HEK293T (cell line): ENCODE results near the gene DOCK10.

Experiments
- CTCF ChIA-PET: fragments of 350-600 bp; formaldehyde crosslinking; extraction: SDS; loops from one replicate; lab custom pipeline; 2021; ENCODE audit warnings: antibody characterized with exemption, inconsistent platforms; lab: Yijun Ruan, JAX
- POLR2A ChIA-PET: fragments of 350-600 bp; formaldehyde crosslinking; extraction: SDS; loops from one replicate; lab custom pipeline; 2020; ENCODE audit warnings: antibody characterized with exemption, inconsistent platforms; lab: Yijun Ruan, JAX
- DNase-seq: peaks from one replicate; pipeline ENCODE4 v3.0.0; 2012; ENCODE audit warnings: mixed read lengths; ENCODE audit errors: extremely low spot score
- ARNT ChIP-seq: fragments of 450-650 bp; IDR thresholded peaks from 2 replicates; pipeline ENCODE4 v1.6.1; 2017; ENCODE audit warnings: mild to moderate bottlenecking
- BHLHE40 ChIP-seq: fragments of 450-650 bp; IDR thresholded peaks from 2 replicates; pipeline ENCODE4 v1.6.1; 2016; ENCODE audit warnings: mild to moderate bottlenecking, moderate library complexity, borderline replicate concordance
- CTBP1 ChIP-seq: fragments of 450-650 bp; IDR thresholded peaks from 2 replicates; pipeline ENCODE4 v1.6.1; 2016; ENCODE audit warnings: borderline replicate concordance
- ELF4 ChIP-seq: fragments of 450-650 bp; IDR thresholded peaks from 2 replicates; pipeline ENCODE4 v1.6.1; 2017; ENCODE audit warnings: antibody characterized with exemption
- FOXA1 ChIP-seq: fragments of 450-650 bp; IDR thresholded peaks from 2 replicates; pipeline ENCODE4 v1.6.1; 2016; ENCODE audit warnings: mild to moderate bottlenecking
- FOXK2 ChIP-seq: fragments of 450-650 bp; IDR thresholded peaks from 2 replicates; pipeline ENCODE4 v1.6.1; 2016; ENCODE audit warnings: mild to moderate bottlenecking
- FOXM1 ChIP-seq: fragments of 450-650 bp; IDR thresholded peaks from 2 replicates; pipeline ENCODE4 v1.6.1; 2017; ENCODE audit warnings: mild to moderate bottlenecking, borderline replicate concordance
- HDGF ChIP-seq: fragments of 450-650 bp; IDR thresholded peaks from 2 replicates; pipeline ENCODE4 v1.6.1; 2017; ENCODE audit warnings: antibody characterized with exemption, borderline replicate concordance
- L3MBTL2 ChIP-seq: fragments of 450-650 bp; conservative IDR thresholded peaks from 2 replicates; pipeline ENCODE4 v1.6.1; 2016; ENCODE audit warnings: mild to moderate bottlenecking
- LEF1 ChIP-seq: fragments of 450-650 bp; IDR thresholded peaks from 2 replicates; pipeline ENCODE4 v1.6.1; 2017; ENCODE audit warnings: mild to moderate bottlenecking, borderline replicate concordance
- NFRKB ChIP-seq: fragments of 450-650 bp; IDR thresholded peaks from 2 replicates; pipeline ENCODE4 v1.6.1; 2016; ENCODE audit warnings: mild to moderate bottlenecking, moderate library complexity
- SP1 ChIP-seq: fragments of 450-650 bp; IDR thresholded peaks from 2 replicates; pipeline ENCODE4 v1.6.1; 2017
- SUZ12 ChIP-seq: fragments of 450-650 bp; IDR thresholded peaks from 2 replicates; pipeline ENCODE4 v1.6.1; 2016; ENCODE audit warnings: mild to moderate bottlenecking
- TARDBP ChIP-seq: fragments of 450-650 bp; IDR thresholded peaks from 2 replicates; pipeline ENCODE4 v1.6.1; 2016
- ZNF384 ChIP-seq: fragments of 450-650 bp; IDR thresholded peaks from 2 replicates; pipeline ENCODE4 v1.6.1; 2016
- TF ChIP-seq, protein P1 (sequence below): fragments of 450-650 bp; IDR thresholded peaks from 2 replicates; pipeline ENCODE4 v1.6.1; 2016

DOCK10 gene

GRCh38 chr2:224772494-224772893 lies 269.8 kb downstream of the DOCK10 start:
- CTCF ChIA-PET, result no interaction called here

DNA sequence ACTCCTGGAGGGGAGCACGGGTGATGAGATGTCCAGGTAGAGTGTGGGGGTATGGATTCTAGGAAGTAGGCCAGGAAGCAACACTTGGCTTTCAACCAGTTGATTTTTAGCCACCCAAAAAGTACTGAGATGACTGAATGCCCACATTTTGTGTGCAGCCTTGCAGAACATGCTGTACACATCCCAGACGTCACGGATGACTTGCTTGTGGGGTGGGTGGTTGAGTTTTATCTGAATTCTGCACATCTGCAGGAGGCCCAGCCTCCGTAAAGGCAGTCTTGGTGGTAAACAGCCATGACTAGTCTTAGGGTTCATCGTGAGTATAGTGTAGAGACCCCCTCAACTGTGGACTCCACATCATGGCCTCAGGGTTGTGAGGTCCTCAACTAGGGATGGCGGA lies 272.8 kb downstream of the DOCK10 start:
- no peak for TF ChIP-seq L3MBTL2
- TF ChIP-seq LEF1, result no peak
- TF ChIP-seq FOXM1, result no peak
- TF ChIP-seq ARNT, result no peak
- TF ChIP-seq SP1, result no peak
- no peak for TF ChIP-seq NFRKB
- POLR2A ChIA-PET, result no interaction called here
- DNase-seq, result no peak
- CTCF ChIA-PET, result no interaction called here

More at GRCh38 chr2:224772494-224772893, 269.8 kb downstream of the DOCK10 start:
- no peak for TF ChIP-seq HDGF
- TF ChIP-seq, protein P1, sequence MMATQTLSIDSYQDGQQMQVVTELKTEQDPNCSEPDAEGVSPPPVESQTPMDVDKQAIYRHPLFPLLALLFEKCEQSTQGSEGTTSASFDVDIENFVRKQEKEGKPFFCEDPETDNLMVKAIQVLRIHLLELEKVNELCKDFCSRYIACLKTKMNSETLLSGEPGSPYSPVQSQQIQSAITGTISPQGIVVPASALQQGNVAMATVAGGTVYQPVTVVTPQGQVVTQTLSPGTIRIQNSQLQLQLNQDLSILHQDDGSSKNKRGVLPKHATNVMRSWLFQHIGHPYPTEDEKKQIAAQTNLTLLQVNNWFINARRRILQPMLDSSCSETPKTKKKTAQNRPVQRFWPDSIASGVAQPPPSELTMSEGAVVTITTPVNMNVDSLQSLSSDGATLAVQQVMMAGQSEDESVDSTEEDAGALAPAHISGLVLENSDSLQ, result no peak
- POLR2A ChIA-PET, result no interaction called here
- no peak for DNase-seq

DNA sequence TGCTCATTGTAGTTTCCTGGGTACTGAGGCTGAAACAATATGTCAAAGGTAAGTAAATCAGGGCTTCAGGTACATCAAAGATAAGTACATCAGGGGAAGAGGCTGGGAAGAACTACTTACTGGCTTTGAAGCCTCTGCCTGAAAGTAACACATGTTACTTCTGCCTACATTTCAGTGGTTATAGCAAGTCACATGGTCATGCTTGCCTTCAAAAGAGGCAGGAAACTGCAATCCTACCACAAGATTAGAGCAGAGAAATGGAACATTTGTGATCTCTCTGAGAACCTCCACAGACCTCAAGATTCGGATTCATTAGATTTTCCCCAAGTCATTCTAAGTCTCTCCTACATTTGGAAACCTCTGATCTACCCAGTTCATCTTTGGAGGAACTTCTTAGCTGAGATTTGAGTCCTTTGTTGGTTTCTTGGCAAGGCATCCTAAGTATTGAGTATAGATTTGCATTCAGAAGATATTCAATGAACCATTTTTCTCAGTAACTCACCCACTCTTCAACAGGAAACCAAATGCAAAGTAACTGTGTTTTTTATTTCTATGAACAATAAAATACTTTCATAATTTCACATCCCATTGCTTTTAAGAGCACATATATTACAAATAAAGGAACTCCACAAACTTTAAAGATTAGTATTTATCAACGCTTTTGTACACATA lies 277.6 kb downstream of the DOCK10 start:
- POLR2A ChIA-PET, result no interaction called here
- CTCF ChIA-PET, result no interaction called here
- no peak for TF ChIP-seq SP1
- TF ChIP-seq L3MBTL2, result no peak
- no peak for TF ChIP-seq FOXA1
- TF ChIP-seq FOXK2, result no peak
- TF ChIP-seq HDGF, result no peak
- TF ChIP-seq, protein P1, result no peak
- TF ChIP-seq TARDBP, result no peak
- no peak for TF ChIP-seq LEF1
- TF ChIP-seq SUZ12, result no peak
- TF ChIP-seq FOXM1, result no peak
- no peak for TF ChIP-seq ELF4
- no peak for TF ChIP-seq BHLHE40
- TF ChIP-seq CTBP1, result no peak
- no peak for TF ChIP-seq ARNT

DNA sequence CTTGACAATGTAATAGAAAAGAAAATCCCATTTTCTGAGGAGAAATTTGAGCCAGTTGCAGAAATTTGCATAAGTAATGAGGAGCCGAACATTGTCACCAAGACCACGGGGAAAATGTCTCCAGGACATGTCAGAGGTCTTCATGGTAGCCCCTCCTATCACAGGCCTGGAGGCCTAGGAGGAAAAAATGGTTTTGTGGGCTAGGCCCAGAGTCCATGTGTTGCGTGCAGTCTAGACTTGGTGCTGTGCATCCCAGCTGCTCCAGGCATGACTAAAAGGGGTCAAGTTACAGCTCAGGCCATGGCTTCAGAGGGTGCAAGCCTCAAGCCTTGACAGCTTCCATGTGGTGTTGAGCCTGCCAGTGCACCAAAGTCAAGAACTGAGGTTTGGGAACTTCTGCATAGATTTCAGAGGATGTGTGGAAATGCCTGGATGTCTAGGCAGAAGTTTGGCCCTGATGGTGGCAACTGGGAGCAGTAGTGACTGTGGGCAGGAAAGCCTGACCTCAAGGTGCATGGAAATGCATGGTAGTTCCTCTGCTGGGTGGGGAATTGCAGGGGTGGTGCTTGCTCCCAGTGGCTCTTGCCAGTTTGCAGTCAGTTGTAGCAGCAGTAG lies 284.2 kb downstream of the DOCK10 start:
- no peak for TF ChIP-seq L3MBTL2
- no peak for TF ChIP-seq FOXM1
- TF ChIP-seq HDGF, result no peak
- no peak for TF ChIP-seq ZNF384
- no peak for TF ChIP-seq CTBP1
- TF ChIP-seq SUZ12, result no peak
- TF ChIP-seq ELF4, result no peak
- TF ChIP-seq ARNT, result no peak
- TF ChIP-seq, protein P1, result no peak
- no peak for TF ChIP-seq LEF1
- no peak for TF ChIP-seq BHLHE40
- no peak for TF ChIP-seq NFRKB
- TF ChIP-seq TARDBP, result no peak
- no peak for TF ChIP-seq SP1
- TF ChIP-seq FOXA1, result no peak
- TF ChIP-seq FOXK2, result no peak
- POLR2A ChIA-PET, result no interaction called here
- no peak for DNase-seq
- CTCF ChIA-PET, result no interaction called here

More for the DNA sequence above, 277.6 kb downstream of the DOCK10 start:
- DNase-seq, result no peak

GRCh38 chr2:224753743-224754540 lies 288.3 kb downstream of the DOCK10 start:
- no peak for DNase-seq
- ChIA-PET CTCF (no interaction called here), POLR2A (no interaction called here)
- TF ChIP-seq FOXA1 (no peak), LEF1 (no peak), L3MBTL2 (no peak), ELF4 (no peak), ARNT (no peak), BHLHE40 (no peak), NFRKB (no peak), SP1 (no peak), FOXK2 (no peak)
- TF ChIP-seq, protein P1, result no peak
